ENCODE measurements around the gene SLC17A3.

DNA sequence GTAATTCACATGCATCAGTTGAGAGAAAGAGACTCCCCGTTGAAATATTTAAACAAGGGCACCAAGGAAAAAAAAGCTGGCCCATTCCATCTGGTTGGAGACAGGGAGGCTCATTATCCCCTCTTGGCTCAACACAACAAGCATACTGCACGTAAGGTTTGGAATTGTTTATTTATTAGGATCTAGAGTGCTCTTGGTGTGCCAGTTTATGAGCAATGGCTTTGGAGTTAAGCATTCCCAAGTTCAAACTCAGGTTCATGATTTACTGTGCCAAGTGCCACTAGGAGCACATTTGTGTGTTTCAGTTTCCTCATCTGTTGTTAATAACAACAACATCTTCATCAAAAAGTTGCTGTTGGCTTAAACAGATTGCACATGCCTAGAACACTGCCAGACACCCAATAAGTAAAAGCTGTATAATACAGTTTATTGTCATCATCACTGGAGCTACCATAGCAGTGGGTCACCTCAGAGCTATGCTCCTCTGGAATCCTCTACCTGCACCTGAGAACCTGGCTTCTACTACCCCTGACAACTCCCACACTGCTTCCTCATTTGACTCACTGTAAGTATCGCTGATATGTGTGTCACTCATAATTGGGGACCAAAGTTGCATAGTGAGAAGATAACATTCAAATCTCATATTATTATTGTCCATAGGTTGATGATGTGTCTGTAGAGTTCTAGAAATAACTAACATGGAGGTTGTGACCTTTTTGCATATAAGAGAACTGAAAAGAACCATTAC lies 5.4 kb downstream of the SLC17A3 start:
- TF ChIP-seq, protein P1, sequence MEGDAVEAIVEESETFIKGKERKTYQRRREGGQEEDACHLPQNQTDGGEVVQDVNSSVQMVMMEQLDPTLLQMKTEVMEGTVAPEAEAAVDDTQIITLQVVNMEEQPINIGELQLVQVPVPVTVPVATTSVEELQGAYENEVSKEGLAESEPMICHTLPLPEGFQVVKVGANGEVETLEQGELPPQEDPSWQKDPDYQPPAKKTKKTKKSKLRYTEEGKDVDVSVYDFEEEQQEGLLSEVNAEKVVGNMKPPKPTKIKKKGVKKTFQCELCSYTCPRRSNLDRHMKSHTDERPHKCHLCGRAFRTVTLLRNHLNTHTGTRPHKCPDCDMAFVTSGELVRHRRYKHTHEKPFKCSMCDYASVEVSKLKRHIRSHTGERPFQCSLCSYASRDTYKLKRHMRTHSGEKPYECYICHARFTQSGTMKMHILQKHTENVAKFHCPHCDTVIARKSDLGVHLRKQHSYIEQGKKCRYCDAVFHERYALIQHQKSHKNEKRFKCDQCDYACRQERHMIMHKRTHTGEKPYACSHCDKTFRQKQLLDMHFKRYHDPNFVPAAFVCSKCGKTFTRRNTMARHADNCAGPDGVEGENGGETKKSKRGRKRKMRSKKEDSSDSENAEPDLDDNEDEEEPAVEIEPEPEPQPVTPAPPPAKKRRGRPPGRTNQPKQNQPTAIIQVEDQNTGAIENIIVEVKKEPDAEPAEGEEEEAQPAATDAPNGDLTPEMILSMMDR (IDR thresholded peaks at IDR 0.05; ENCODE audit: low read depth, low read length): no peak
- TF ChIP-seq, protein P2, sequence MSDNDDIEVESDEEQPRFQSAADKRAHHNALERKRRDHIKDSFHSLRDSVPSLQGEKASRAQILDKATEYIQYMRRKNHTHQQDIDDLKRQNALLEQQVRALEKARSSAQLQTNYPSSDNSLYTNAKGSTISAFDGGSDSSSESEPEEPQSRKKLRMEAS (IDR thresholded peaks at IDR 0.05; ENCODE audit: low read depth, low read length): no peak
- no peak for TF ChIP-seq POLR2A (IDR thresholded peaks at IDR 0.05; ENCODE audit: extremely low read depth, insufficient read length)
